ENCODE measurements around the gene ENTHD1. TPM values are rescaled to one million over a fixed set of nuclear protein-coding genes. Genes with fewer than 3 reads are reported as not detected.

The ENTHD1 gene
- total RNA-seq, 1 experiment from 2014 or later, result not detected

GRCh38 chr22:39901565-39902146, 8.1 kb upstream of the ENTHD1 start:
- Mint-ChIP-seq H3K4me3 (no peak overlapping the region), H3K36me3 (ENCODE audit: insufficient read depth in 1 of 3, low read depth in 3 of 3) (no peaks in the 10 kb centered on the region), H3K4me1 (peaks cover 9 to 12% of the 10 kb centered on the region in 2 experiments), H3K27ac (no peak overlapping the region), H3K9me3 (no peaks in the 10 kb centered on the region), H3K27me3 (ENCODE audit: low read depth) (peaks cover 17% of the 10 kb centered on the region)
- H4K91ac ChIP-seq (ENCODE audit: insufficient read length, low read depth, low read length), result no peak overlapping the region
- no peak overlapping the region for H2AK5ac ChIP-seq (ENCODE audit: insufficient read length, low read length)
- H3K9ac ChIP-seq (ENCODE audit: extremely low read depth, insufficient read length, low read length), result no peak overlapping the region
- no peak overlapping the region for H3K56ac ChIP-seq (ENCODE audit: insufficient read length, low read depth, low read length)
- H3K79me1 ChIP-seq (ENCODE audit: insufficient read depth, low read depth, low read length, poor library complexity, severe bottlenecking), result no peaks in the 10 kb centered on the region
- H3K79me2 ChIP-seq (ENCODE audit: insufficient read depth, low read length), result no peaks in the 10 kb centered on the region
- no peak overlapping the region for H4K5ac ChIP-seq (ENCODE audit: insufficient read length, low read depth, low read length)
- no peak overlapping the region for H3T11ph ChIP-seq (ENCODE audit: low read length)
- no peaks in the 10 kb centered on the region for H3K27me3 ChIP-seq (ENCODE audit: insufficient read depth, low read length)
- no peak overlapping the region for H2BK120ac ChIP-seq (ENCODE audit: low read depth, low read length, poor library complexity, severe bottlenecking)
- H2BK20ac ChIP-seq (ENCODE audit: low read depth, low read length, poor library complexity, severe bottlenecking), result no peak overlapping the region
- H4K20me1 ChIP-seq (ENCODE audit: control insufficient read depth, insufficient read depth, insufficient read length), result no peaks in the 10 kb centered on the region
- no peaks in the 10 kb centered on the region for H3K23me2 ChIP-seq (ENCODE audit: insufficient read length, low read depth, low read length, poor library complexity, severe bottlenecking)
- no peaks in the 10 kb centered on the region for H3K4me1 ChIP-seq (ENCODE audit: insufficient read depth, low read length)
- H3K4ac ChIP-seq (ENCODE audit: low read depth, low read length), result no peak overlapping the region
- H2AFZ ChIP-seq (ENCODE audit: low read length), result no peak overlapping the region
- no CpG with 5 or more reads among the region's 8 CpGs for WGBS (ENCODE audit: extremely low coverage, insufficient read length, low lambda C conversion rate)
- DNase-seq, result no peak
- H3K4me2 ChIP-seq (ENCODE audit: insufficient read depth, insufficient read length, low read length), result no peak overlapping the region
- no peak overlapping the region for H2BK5ac ChIP-seq (ENCODE audit: insufficient read length, low read length)
- no peak overlapping the region for H3K27ac ChIP-seq (ENCODE audit: insufficient read length, low read depth, low read length)
- no peak overlapping the region for H3K14ac ChIP-seq (ENCODE audit: insufficient read depth, low read length)
- no peak overlapping the region for H4K8ac ChIP-seq (replicated peaks; ENCODE audit: insufficient read length, low read depth, low read length)
- H3K23ac ChIP-seq (ENCODE audit: insufficient read length, low read depth, low read length), result no peak overlapping the region
- no peak overlapping the region for H2BK12ac ChIP-seq (ENCODE audit: insufficient read length, low read depth, low read length)
- H2BK15ac ChIP-seq (ENCODE audit: low read depth, low read length), result no peak overlapping the region
- TF ChIP-seq CTCF (conservative IDR thresholded peaks at IDR 0.05), result no peak
- no peak overlapping the region for H3K18ac ChIP-seq (ENCODE audit: insufficient read length, low read depth, low read length)
- H3K9me3 ChIP-seq (ENCODE audit: control insufficient read depth, low read depth, low read length), result no peaks in the 10 kb centered on the region
